ENCODE results near the gene DPP7. TPM values are rescaled to one million over a fixed set of nuclear protein-coding genes. Genes with fewer than 3 reads are reported as not detected.

Gene DPP7
- total and polyA plus RNA-seq, 3 donors from 2014 or later = 207 to 242 (median 215) TPM

GRCh38 chr9:137078701-137079400 lies 35.7 kb downstream of the DPP7 start:
- no peak overlapping the region for H3K27ac ChIP-seq
- peak overlapping the region in 1 of 2 donors; percentile 67 for H3K4me3 ChIP-seq
- H3K27me3 ChIP-seq = no peaks in the 10 kb centered on the region
- H3K36me3 ChIP-seq (ENCODE audit: low read depth, missing control alignments) = no peaks in the 10 kb centered on the region
- no peaks in the 10 kb centered on the region for H3K9me3 ChIP-seq
- TF ChIP-seq POLR2A (IDR thresholded peaks at IDR 0.05) (no peak), CTCF (IDR thresholded peaks at IDR 0.05) (no peak)
- WGBS, 2 donors = 48% methylated on average over 23 to 47 of the region's 51 CpGs
- intact Hi-C loops (cut with DNase I; ENCODE audit: low total_unique reads) = no loop called here
- H3K4me1 ChIP-seq = peaks cover 17% of the 10 kb centered on the region
- peak; percentile 30 for DNase-seq

GRCh38 chr9:137077758-137078693 lies 36.5 kb downstream of the DPP7 start:
- no peak for TF ChIP-seq CTCF (IDR thresholded peaks at IDR 0.05)
- no peak for TF ChIP-seq POLR2A (IDR thresholded peaks at IDR 0.05)
- Histone ChIP-seq H3K36me3 (ENCODE audit: low read depth, missing control alignments) (no peaks in the 10 kb centered on the region), H3K4me3 (peak overlapping the region; percentile 56 to 67), H3K27me3 (no peaks in the 10 kb centered on the region), H3K27ac (no peak overlapping the region), H3K9me3 (no peaks in the 10 kb centered on the region), H3K4me1 (peaks cover 17% of the 10 kb centered on the region)
- intact Hi-C loops (cut with DNase I; ENCODE audit: low total_unique reads) = no loop called here
- DNase-seq = no peak
- WGBS, 2 donors = 8 to 22% methylated on average over 24 to 73 of the region's 76 CpGs

- H3K27ac ChIP-seq = peak within 1 kb of the TSS in 1 of 2 donors; percentile 44
- TF ChIP-seq POLR2A (IDR thresholded peaks at IDR 0.05) = no peak
- TF ChIP-seq CTCF (IDR thresholded peaks at IDR 0.05) = no peak
- H3K36me3 ChIP-seq (ENCODE audit: low read depth, missing control alignments) = no peaks in the 10 kb centered on the region
- peak within 1 kb of the TSS; percentile 56 to 67 for H3K4me3 ChIP-seq
- 2 to 19% methylated on average over 2 to 55 of the region's 87 CpGs for WGBS, 2 donors
- H3K4me1 ChIP-seq = peaks cover 17% of the 10 kb centered on the region
- no peaks in the 10 kb centered on the region for H3K9me3 ChIP-seq
- intact Hi-C loops (cut with DNase I; ENCODE audit: low total_unique reads) = no loop called here
- peak; percentile 80 for DNase-seq
- H3K27me3 ChIP-seq = no peaks in the 10 kb centered on the region
These were observed 37.4 kb downstream of the DPP7 start, which contains the start of gene UAP1L1 for GRCh38 chr9:137077010-137077747. Gene UAP1L1, plus strand, starts transcription at chr9:137077517. Its CDS starts 16 bp downstream, at chr9:137077533.

- DNase-seq = no peak
- intact Hi-C loops (cut with DNase I; ENCODE audit: low total_unique reads) = no loop called here
- Histone ChIP-seq H3K36me3 (ENCODE audit: low read depth, missing control alignments) (no peaks in the 10 kb centered on the region), H3K27me3 (no peaks in the 10 kb centered on the region), H3K9me3 (no peaks in the 10 kb centered on the region), H3K27ac (peak overlapping the region in 1 of 2 donors; percentile 44), H3K4me1 (peaks cover 17% of the 10 kb centered on the region), H3K4me3 (peak overlapping the region; percentile 43 to 56)
- whole genome bisulfite sequencing, 2 donors = 46 to 47% methylated on average over 15 of the region's 15 CpGs
- no peak for TF ChIP-seq POLR2A (IDR thresholded peaks at IDR 0.05)
- TF ChIP-seq CTCF (IDR thresholded peaks at IDR 0.05) = no peak
These were observed 37.9 kb downstream of the DPP7 start for GRCh38 chr9:137076636-137077009.
